CD4-positive, alpha-beta T cell treated with Interleukin-6 at 100 ng/mL for 8 hours (primary cell): ENCODE data around the gene ATP1A2.

ENCODE experiments used
- DNase-seq: peaks from one replicate; pipeline ENCODE4 v3.0.0-alpha.2; 2020; ENCODE audit warnings: mixed read lengths, low spot score

The ATP1A2 gene

DNA sequence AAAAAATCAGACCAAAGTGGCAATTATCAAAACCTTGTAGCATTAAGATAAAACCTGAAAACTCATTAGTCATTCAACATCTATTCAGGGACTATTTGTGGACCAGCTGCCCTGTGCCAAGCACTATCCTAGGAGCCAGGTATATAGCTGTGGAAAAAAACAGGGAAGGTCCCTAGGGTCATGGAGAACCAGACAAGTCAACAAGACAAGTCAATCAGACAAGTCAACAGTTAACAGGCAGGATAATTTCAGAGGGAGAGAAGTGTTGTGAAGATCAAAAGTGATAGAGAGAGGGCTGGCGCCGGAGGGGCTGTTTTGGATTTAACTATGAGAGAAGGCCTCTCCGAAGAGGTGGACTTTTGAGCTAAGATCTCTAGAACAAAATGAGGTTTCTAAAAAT is 32.6 kb downstream of the ATP1A2 start:
- no peak for DNase-seq

DNA sequence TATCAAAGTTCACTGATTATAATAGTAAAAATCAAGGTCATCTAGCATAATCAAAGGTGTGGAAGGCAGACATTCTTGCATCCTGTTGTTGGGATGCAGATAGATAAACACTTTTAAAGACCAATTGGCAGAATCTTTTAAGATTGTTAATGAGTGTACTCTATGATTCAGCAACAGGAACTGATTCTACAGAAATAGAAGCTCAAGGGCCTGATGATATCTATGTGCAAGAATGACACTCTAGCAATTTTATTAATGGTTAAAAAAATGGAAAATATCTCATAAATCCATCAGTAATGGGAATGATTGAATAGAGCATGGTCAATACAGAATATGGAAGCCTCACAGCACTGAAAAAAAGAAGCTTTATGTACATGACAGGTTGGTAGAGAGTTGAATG is 33.7 kb downstream of the ATP1A2 start:
- no peak for DNase-seq

DNA sequence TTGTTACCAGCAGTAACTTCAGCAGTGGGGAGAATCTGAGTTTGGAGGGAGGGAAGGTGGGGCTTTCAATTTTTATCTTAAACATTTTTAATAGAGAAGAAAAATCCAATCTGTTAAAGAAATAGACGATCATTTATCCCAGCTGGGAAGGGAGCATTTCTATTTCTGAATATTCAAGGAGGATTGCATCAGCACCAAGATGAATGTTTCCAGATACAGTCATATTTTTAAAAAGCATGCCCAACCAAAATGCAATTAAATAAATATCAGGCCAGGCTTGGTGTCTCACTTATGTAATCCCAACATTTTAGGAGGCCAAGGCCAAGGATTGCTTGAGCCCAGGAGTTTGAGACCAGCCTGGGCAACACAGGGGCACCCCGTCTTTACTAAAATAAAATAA is 34.2 kb downstream of the ATP1A2 start:
- no peak for DNase-seq

DNA sequence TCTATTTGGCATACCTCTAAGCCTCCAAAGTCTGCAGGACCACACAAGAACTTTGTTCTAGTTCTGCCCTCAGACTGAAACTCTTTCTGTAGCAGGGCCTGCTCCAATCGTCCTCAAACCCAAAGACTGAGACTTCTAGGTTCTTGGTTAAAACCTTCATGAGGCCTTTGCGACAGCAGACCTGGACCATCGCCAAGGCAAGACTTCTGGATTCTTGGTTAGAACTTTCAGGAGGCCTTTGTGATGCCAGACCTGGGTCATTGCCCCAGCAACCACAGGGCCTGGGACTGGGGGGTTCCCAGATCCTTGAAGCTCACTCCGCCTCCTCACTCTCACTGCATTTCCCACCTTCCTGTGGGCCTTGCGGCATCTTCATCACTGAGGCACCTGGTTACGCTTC is 35.7 kb downstream of the ATP1A2 start, which contains the start of gene ATP1A4:
Gene ATP1A4 (plus strand): TSS at position 301 of the 400 bp plus-strand sequence. CDS start 438 bp downstream, outside the sequence.
- no peak for DNase-seq

DNA sequence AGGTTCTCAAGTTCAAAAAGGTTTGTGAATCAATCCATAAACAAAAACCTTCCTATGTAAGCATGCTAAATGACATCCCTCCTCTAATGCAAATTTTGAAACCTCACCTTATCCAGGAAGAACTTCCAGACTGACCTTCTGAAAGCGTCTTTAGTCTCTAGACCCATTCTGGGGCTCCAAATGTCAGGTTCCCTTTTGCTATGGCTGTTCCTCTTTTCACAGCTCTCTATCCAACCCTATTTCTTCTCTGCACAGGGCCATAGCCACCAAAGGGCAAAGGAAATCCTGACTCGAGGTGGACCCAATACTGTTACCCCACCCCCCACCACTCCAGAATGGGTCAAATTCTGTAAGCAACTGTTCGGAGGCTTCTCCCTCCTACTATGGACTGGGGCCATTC is 39.2 kb downstream of the ATP1A2 start:
- DNase-seq: no peak

DNA sequence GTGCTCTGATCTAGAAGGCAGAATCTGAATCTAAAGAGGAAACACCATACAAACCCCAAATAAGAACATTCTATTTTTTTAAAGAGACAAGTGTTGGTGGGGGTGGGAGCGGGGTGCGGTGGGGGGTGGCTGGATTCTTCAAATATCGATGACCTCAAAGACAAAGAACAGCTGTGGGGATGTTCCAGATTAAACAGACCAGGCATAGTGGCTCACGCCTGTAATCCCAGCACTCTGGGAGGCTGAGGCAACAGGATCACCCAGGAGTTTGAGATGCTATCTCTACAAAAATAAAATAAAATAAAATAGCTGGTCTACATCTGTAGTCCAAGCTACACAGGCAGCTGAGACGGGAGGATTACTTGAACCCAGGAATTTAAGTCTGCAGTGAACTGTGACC is 40.8 kb downstream of the ATP1A2 start:
- DNase-seq: no peak

DNA sequence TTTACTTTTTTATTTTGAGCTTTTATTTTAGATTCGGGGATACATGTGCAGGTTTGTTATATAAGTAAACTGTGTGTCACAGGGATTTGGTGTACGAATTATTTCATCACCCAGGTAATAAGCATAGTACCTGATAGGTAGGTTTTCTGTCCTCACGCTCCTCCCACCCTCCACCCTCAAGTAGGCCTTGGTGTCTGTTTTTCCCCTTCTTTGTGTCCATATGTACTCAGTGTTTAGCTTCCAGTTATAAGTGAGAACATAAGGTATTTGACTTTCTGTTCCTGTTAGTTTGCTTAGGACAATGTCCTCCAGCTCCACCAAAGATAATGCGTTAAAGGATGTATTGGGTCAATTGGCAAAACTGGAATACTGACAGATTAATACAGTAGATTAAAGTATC is 41.6 kb downstream of the ATP1A2 start:
- no peak for DNase-seq

DNA sequence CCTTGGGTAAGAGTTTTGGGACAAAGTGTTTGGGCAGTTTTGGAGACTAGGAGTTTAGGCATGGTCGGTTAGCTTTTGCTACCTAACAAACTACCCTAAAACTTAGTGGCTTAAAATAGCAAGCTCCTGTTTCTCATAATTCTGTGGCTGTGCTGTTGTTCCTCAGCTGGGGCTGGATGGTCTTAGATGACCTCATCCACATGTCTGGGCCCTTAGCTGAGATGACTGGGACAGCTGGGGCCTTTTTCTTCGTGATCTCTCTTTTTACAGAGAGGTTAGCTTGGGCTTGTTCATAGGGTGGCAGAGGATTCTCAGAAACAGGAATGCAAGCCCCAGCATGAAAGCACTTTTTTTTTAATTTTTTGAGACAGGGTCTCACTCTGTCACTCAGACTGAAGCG is 42.5 kb downstream of the ATP1A2 start:
- DNase-seq: no peak

DNA sequence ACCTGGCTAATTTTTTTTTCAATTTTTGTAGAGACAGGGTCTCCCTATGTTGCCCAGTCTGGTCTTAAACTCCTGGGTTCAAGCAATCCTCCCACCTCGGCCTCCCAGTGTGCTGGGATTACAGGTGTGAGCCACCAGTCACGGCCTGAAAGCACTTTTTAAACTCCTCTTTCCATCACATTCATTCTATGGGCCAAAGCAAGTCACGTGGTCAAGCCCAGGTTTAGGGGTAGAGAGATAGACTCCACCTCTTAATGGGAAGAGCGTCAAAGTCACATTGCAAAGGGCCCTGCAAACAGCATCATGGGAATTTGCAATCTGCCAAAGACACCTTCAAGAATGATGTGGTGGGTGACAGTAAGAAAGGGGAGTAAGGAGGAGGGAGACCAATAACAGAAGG is 43.0 kb downstream of the ATP1A2 start:
- no peak for DNase-seq

DNA sequence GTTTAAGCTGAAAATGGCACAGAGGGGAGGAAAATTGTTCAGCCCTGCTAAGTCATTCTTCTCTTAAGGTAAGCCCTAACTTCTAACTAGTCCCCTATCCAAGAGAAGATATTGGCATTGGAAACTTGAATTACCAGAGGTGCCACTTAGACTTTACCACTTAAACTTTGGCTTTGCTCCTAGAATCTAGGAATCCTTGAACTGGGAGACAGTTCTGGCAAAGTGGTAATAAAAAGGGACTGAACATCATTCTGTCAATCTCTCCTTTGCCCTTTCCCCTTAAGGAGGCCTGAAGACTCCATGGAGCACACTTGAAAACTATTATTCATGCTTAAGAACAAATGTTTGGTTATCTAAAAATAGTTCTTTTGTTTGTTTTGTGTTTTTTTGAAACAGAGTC is 44.3 kb downstream of the ATP1A2 start:
- no peak for DNase-seq

DNA sequence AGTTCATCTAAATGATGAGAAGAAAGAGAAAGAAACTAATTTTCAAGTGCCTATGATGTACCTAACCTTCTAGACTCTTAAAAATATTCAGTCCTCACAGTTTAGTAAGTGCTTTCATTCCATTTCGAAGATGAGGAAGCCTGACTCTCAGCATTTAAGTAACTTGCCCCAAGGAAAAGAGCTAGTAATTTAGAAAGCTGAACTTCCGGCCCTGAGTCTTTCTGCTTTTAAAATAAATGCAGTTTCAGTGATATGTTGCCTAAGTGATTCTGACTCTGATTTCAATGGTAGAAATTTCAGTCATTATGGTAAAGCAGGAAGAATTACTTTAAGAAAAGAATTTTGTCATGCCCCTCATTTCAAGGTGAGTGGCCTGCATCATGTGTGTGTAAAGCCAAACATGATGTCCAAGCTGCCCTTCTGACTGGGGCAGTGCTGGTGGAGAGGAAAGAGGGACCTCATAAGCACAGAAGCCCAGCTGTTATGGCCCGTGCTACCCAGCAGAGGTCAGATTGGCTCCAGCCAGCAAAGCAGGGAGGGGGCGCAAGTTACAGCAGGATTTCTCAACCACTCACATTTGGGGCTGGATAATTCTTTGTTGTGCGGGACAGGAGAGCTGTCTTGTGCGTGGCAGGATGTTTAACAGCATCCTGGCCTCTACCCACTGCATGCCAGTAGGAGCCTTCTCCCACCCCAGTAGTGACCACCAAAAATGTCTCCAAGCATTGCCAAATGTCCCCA is 46.6 kb downstream of the ATP1A2 start:
- no peak for DNase-seq

DNA sequence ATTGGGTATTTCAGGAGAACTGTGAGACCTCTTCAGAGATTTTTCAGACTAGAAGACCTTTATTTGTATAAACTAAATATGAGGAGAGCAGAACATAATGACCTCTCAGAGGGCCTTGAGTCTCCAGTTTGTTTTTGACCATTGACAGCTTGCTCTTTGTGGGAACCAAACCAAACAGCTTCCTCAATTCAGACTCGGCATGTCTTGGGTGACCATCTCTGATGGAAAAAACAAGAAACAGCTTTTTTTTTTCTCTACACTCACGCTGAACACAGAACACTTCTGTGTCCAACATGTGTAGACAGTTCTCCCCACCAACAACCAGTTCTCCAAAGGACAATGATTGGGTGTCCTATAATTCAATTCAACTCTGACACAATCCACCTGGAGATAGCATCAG is 47.4 kb downstream of the ATP1A2 start:
- DNase-seq: no peak

DNA sequence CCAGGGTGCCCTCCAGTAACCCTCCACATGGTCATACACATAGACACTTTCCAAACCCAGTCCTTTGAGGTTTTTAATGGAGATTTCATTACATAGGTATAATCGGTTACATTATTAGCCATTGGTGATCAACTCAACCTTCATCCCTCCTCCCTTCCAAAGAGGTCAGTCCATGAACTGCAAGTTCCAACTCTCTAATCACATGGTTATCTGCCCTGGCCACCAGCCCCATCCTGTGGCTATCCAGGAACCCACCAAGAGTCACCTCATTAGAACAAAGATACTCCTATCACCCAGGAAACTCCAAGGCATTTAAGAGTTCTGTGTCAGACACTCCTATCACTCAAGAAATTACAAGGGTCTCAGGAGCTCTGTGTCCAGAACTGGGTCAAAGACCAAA is 48.1 kb downstream of the ATP1A2 start:
- no peak for DNase-seq

DNA sequence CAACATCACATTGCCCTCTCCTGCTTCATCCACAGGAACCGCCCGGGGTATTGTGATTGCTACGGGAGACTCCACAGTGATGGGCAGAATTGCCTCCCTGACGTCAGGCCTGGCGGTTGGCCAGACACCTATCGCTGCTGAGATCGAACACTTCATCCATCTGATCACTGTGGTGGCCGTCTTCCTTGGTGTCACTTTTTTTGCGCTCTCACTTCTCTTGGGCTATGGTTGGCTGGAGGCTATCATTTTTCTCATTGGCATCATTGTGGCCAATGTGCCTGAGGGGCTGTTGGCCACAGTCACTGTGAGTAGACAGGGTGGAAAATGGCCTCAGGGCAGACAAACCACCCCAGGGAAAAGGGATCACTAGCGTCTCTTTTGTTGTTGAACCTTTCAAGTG is 48.6 kb downstream of the ATP1A2 start:
- DNase-seq: no peak

DNA sequence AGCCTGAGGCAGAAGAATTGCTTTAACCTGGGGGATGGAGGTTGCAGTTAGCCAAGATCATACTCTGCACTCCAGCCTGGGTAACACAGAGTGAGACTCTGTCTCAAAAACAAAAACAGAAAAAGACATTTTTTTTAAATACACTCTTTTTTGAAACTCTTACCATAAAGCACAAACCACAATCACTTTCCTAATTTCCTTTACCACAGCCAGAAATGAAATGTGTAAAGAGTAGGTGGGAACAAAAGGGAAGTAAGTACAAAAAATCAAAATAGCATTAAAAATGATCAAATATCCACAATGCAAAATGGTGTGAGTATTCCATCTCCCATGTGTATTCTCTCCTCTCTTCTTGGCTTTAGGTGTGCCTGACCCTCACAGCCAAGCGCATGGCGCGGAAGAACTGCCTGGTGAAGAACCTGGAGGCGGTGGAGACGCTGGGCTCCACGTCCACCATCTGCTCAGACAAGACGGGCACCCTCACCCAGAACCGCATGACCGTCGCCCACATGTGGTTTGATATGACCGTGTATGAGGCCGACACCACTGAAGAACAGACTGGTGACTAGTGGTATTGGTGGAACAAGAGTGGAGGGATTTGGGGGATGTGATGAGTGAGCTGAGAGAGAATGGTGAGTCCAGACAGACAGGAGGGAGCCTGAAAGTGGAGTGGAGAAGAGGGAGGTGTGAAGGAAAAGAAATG is 50.8 kb downstream of the ATP1A2 start:
- DNase-seq: no peak

DNA sequence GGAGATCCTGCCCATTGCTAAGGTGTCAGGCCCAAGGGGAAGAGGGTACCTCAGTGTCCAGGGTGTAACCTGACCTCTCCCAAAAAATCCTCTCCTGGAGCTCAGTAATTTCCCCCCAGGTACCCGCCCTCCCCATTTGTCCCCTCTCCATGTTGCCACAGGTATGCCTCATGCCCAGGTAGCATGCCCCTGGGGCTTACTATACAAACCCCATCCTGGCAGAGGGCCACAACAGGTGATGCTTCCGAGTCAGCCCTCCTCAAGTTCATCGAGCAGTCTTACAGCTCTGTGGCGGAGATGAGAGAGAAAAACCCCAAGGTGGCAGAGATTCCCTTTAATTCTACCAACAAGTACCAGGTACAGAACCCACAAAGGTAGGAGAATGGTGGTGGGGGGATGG is 51.5 kb downstream of the ATP1A2 start:
- no peak for DNase-seq

DNA sequence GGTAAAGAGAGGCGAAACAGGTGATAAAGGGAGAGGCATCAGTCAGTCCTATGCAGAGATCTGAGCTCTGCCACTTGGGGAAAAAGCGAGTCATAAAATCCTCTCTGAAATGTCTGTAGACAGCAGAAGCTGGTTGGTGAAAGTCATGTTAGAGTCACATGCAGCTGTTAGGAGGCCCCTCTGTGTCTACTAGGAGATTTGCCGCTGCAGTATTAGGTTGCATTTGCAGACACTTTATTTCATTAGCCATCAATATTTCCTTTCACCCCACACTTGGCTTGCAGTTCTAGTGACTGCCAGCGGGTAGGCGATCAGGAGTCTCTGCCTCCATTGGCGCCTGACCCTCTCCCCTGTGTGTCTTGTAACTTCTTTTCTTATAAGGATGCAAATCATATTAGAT is 52.0 kb downstream of the ATP1A2 start:
- DNase-seq: no peak

DNA sequence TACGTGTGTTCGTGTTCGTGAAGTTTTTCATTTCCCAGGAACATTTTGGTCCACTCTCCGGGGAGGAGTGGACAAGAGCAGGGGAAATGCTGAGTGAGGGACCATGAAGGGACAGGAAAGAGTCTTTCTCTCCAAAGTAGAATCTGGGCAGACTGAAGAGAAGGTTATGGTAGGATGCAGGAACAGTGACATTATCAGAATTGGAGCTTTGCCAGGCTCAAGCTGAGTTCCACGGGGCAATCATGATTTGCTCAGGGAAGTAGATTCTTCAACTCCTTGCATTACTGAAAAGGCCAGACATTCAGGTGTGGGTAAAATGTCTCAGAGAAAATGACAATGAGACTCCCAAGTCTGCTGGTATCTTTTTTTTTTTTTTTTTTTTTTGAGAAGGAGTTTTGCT is 52.5 kb downstream of the ATP1A2 start:
- DNase-seq: no peak

DNA sequence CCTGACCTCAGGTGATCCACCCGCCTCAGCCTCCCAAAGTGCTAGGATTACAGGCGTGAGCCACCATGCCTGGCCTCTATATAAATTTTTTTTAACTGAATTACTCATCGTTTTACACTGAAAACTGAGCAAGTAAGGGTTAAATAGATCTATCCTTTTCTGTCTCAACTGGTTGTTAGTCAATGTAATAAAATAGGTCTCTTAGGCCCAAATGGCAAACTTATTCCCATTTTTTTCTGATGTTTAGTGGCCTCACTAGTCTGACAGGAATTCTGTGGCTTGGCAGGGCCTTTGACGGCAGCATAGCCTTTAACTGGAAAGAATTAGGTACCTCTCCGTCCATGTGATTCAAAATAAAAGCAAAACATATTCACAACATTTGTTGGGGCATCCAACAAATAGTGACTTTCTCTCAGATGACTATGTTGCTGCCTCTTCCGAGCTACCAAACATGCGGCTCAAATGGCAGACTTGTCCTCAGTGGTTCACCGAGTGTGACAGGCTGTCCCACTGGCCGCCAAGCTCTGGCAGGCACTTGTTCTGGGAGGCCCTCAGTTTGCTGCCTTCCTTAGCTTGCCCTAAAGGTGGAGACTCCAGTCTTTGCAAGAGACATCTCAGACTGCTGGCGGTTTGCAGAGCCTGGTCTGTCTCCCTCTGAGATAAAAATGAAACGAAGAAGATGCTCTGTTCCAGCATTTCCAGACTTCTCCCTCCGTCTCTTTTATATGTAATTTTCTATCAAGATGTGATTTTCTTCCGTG is 53.2 kb downstream of the ATP1A2 start:
- DNase-seq: no peak

DNA sequence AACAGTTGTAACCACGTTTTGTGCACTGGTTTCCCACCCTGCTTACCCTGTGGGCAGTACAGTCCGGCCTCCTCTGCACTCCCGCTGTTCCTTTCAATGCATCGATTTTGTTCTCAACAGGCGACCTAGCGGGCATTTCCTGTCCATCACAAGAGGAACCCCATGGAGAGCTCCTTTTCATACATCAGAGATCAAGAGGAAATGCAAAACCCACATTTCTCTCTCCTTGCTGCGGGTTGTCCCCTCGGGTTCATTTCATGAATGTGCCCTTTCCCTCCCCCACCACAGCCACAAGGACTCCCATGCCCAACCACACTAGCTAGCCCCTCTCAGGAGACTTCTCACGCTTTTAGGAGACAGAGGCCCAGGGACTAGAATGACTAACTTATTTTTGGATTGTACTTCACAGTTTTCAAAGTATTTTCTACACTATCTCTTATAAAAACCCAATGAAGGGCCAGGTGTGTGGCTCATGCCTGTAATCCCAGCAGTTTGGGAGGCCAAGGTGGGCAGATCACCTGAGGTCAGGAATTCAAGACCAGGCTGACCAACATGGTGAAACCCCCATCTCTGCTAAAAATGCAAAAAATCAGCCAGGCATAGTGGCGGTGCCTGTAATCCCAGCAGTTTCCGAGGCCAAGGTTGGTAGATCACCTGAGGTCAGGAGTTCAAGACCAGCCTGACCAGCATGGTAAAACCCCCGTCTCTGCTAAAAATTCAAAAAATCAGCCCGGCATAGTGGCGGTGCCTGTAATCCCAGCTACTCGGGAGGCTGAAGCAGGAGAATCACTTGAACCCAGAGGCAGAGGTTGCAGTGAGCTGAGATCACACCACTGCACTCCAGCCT is 54.2 kb downstream of the ATP1A2 start:
- DNase-seq: no peak

DNA sequence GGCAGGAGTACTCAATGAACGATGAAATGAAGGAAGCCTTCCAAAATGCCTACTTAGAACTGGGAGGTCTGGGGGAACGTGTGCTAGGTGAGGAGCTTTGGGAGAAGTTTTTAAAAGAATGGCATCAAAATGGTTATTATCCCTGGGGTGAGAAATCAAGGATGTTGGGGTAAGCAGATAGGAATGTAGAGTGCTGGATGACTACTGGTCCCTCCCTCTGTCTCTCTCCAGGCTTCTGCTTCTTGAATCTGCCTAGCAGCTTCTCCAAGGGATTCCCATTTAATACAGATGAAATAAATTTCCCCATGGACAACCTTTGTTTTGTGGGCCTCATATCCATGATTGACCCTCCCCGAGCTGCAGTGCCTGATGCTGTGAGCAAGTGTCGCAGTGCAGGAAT is 55.8 kb downstream of the ATP1A2 start:
- DNase-seq: no peak

DNA sequence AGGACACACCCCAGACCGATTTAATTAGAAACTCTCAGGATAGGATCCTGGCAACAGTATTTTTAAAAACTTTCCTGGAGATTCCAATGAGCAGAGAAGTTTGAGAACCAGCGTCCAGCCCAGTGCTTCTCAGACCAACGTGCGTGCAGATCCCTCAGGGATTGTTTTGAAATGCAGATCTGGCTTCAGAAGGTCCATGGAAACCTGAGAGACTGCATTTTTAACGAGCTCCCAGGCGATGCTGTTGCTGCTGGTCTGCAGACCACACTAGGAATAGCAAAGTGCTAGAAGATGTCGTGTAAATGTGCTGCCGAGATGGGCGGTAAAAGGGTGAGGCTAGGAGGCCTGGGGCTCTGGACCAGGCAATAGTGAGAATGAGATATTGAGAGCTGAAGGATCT is 56.4 kb downstream of the ATP1A2 start:
- no peak for DNase-seq
